Measurements from ENCODE around the gene LPIN3.

LPIN3 gene

DNA sequence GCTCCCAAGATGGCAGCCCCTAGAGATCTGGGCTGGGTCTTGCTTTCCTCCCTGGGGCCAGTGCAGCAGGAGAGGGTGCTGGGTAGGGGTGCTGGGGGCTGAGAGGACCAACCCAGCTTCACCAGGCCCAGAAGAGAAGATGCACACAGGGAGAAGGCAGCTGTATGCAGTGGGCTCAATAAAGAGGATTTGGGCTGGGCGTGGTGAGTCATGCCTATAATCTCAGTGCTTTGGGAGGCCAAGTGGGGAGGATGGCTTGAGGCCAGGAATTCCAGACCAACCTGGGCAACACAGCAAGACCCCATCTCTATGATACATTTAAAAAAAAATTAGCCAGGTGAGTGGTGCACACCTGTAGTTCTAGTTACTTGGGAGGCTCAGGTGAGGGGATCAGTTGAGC is 51.7 kb downstream of the LPIN3 start:
- DNase-seq (ENCODE audit: low read depth in 1 of 2, low spot score in 1 of 2) = no peak

DNA sequence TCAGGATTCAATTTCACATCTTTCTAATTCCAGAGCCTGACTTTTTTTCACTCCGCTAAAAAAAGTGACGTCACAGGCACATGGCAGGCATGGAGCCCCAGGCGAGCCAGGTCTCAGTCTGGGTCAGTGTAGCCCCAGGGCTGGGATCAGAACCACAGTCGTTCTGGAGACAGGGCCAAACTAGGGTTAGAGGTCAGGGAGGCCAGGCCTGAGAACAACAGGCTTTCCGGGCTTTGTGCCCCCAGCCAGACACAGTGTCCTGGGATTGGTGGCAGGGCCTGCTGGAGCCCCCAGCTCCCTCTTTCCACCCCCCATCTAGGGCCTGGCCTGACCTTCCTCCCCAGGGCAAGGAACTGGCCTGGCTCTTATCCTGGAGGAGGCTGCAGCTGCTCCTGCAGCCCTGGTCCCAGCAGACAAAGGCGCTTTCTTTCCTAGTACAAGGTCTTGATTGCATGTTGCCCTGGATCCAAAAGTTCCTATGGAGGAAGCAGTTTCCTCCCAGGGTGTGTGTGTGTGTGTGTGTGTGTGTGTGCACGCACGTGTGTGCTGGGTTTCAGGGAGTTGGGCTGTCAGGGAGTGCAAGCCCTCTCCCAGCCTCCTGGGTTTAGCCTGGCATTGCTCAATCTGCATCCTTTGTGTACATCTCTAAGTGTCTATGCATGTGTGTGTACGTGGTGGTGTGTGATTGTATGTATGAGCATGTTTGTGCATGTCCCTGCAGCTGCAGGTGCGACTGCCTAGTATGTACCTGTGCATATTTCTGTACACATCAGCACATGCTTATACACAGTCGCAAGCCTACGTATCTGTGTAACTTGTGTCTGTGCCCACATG is 52.5 kb downstream of the LPIN3 start:
- DNase-seq (ENCODE audit: low read depth in 1 of 2, low spot score in 1 of 2) = no peak

DNA sequence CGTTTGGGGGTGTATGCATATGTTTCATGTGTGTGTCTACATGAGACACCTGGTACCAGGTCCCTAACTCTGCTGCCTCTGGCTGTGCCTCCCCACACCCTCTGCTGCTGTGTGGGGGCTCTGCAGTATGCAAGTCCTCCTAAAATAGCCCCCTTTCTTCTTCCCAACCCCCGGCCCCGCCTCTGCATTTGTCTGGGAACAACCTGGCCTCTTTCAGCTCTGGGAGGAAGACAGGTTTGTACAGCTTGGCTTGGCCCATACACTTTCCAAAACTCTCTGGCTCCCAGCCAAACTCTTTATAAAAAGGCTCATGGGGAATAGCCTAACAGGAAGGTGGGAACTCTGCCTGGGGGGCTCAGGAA is 53.1 kb downstream of the LPIN3 start:
- no peak for DNase-seq (ENCODE audit: low read depth in 1 of 2, low spot score in 1 of 2)

DNA sequence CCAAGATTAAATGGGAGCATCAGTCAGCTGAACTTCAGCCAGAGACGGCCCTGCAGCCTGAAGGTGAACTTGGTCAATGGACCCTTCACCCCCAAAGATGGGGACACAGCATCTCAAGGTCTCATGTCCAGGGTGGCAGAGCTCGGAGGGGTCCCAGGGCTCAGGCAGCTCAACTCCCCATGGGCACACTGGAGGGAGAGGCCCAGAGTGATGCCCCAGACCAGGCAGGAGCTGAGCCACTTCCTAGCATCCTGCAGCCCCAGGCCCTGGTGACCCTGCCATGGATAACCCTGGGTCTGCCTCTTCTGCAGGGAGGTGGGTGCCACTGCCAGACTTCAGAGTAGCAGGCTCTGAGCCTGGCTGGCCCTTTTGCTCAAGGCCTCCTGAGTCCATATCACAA is 53.5 kb downstream of the LPIN3 start:
- DNase-seq (ENCODE audit: low read depth in 1 of 2, low spot score in 1 of 2) = no peak

DNA sequence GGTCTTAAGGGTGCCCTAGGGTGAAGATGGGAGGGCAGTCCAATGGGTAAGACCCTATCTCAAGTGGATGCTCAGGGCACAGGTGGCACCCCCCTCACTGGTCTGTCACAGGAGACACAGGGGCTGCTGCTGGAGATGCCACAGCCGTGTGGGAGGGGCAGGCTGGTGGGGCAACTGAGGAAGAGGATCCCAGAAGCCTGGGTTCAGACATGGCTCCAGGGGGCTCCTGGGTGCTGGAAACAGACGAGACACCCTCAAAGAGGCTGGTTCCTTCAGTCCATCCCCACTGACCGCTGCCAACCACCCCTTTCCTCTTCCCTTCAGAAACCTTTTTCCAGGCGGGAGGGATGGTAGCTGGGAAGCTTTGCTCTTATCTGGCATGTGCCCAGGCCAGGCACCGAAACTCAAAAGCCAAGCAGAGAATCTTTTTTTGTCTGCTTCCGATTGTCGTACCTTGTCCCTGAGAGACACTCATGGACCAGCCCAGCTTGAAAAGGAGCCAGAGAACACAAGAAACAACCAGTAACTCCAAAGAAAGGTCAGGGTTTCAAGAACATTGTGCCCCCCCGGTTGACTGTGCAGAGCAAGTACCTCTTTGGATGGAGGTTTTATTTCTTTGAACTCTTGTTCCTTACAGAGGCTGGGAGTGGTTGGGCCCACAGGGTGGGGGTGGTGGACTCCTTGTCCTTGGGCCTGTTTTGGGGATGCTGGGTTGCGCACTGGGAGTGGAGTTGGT is 54.5 kb downstream of the LPIN3 start:
- DNase-seq (ENCODE audit: low read depth in 1 of 2, low spot score in 1 of 2) = no peak

DNA sequence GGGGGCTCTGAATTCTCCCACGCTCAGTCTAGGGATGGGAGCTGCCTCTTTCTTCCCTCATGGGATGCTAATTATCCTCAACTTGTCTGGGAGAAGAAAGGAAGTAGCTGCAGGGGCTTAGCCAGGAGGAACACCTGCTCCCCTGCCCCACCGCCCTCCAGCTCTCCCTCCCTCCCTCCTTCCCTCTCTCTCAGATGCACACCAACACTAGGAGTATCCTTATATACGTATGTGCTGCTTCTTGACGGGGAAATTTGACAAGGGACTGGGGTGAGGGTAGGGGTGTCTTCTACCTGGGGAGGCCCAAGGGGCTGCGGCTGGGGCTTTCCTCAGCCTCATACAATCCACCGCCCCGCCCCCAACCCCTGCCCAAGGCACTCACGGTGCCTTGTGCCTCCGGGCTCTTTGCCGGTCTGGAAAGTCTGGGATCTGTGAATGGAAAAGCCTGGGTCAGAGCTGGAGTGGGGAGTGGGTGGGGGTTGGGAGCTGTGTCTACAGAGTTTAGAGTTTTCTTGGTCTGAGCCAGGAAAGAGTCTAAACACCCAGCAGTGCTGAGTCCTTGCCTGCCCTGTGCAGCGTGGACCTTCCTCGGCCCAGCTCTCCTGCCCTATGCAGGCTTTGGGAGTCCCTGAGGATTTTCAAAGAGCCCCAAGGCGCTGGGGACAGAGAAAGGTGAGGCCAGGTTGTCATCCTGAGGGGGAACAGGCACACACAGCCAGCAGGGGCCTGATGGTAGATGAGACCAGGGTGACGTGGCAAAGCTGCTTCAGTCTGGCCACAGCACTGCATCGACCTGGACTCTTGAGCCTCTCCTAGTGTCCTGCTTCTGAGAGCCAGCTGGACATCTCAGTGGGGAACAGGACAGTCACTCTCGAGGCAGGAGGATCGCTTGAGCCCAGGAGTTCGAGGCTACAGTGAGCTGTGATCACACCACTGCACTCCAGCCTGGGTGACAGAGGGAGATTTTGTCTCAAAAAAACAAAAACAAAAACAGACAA is 55.3 kb downstream of the LPIN3 start:
- no peak for DNase-seq (ENCODE audit: low read depth in 1 of 2, low spot score in 1 of 2)

DNA sequence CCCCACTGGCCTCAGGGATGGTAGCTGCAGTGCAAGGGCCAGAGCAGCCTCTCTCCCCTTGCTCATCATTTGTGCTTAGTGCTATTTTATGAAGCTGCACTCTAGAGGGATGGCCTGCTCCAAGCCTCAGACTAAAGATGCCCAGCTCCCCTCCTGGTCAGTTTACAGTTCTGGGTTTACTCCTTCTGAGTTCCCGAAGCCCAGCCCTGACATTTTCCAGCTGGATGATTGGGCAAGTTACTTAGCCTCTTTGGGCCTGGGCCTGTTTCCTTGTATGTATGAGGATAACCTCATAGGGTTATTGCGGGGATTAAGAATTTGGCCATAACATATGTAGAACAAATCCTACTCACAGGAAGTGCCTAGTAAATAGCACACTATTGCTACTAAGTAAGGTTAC is 57.8 kb downstream of the LPIN3 start:
- DNase-seq (ENCODE audit: low read depth in 1 of 2, low spot score in 1 of 2) = no peak

DNA sequence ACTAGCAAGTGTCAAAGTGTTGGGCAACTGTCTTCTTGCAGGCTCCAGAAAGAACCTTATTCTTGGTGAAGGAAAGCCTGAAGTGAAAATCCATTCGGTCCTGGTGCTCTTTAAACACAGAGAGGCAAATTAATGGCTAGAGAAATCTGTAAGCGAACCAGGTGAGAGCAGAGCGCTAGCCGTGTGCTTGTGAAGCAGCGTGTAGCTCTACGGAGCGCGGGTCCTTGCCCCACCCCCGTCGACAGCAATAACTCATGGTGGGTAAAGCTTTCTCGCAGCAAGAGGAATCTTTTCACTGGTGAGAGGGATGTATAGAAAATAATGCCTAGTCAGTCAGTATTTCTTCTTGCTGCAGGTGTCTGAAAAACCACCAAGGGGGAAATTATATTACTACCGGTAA is 63.0 kb downstream of the LPIN3 start:
- DNase-seq (ENCODE audit: low read depth in 1 of 2, low spot score in 1 of 2) = no peak

DNA sequence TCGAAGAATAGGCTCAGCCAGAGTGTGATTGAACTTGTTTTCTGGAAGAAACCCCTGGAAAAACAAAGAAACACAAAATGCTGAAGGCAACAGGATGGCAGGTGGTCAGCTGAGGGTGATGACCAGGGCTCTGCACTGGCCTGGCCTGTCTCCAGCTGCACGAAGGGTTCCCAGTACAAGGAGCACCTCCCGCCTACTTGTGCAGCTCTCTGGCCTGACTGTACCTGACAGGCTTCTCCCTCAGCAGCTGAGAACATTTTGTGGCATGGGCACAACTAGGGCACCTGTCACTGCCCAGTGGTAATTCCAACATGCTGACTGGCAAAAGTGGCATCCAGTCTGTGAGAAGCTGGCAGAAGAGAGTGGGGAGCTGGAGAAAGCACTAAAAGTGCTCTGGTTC is 64.8 kb downstream of the LPIN3 start:
- DNase-seq (ENCODE audit: low read depth in 1 of 2, low spot score in 1 of 2) = no peak

DNA sequence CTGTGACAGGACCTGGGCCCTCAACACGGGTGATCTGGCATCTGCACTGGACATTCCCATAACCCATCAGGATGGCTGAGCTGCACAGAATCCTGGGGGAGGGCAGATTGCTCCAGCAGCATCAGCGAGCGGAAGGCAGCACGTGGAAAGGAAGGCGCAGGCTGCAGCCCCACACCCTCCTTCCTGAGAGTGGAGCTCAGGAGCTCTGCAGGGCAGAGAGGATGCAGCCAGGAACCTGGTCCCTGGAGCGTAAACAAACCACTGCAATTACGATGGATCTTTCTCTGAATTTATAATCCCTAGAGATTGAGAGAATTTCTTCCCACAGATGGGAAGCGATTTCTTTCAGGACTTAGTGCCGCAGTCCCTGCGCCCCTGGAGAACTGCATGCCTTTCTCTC is 65.7 kb downstream of the LPIN3 start:
- DNase-seq (ENCODE audit: low read depth in 1 of 2, low spot score in 1 of 2) = no peak

DNA sequence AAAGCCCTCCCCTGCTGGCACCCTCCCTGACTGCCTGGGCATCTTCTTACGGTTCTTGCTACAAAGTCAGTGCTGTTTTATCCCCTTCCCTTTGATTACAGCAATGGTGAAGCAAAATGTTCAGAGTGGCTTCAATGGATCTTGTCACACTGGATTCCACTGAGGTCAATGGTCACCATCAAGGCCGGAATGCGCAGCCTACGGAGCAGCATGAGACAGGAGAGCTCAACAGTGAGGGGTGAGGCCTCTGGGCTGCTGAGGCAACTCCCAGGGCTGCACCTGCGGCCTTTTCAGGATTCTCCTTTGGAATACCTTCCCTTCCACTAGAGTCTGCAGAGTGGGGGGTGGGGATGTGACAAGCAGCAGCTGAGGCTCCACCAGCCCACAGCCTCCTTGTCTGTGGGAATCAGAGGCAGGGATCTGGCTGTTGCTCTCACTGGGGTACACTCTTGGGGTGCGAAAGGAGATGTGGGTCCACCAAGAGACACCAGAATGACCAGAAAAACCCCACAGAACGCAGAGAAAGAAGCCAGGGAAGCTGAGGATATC is 66.3 kb downstream of the LPIN3 start:
- no peak for DNase-seq (ENCODE audit: low read depth in 1 of 2, low spot score in 1 of 2)

DNA sequence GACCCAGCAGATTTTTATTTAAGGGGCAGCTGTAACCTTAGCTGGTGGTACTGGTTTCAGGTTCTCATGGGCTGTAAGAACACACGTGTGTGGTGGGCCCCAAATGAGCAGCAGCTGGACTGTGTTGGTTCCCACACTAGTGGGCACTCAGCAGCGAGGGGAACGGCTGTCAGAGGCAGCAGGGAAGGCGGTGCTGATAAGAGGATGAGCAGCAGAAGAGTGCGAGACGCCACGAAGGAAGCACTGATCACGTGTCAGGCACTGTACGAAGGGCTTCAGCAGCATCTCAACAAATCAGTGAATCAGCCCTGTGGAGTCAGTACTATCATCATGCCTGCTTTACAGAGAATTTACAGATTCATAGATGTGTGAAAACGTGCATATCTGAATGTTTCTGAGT is 67.0 kb downstream of the LPIN3 start:
- no peak for DNase-seq (ENCODE audit: low read depth in 1 of 2, low spot score in 1 of 2)

DNA sequence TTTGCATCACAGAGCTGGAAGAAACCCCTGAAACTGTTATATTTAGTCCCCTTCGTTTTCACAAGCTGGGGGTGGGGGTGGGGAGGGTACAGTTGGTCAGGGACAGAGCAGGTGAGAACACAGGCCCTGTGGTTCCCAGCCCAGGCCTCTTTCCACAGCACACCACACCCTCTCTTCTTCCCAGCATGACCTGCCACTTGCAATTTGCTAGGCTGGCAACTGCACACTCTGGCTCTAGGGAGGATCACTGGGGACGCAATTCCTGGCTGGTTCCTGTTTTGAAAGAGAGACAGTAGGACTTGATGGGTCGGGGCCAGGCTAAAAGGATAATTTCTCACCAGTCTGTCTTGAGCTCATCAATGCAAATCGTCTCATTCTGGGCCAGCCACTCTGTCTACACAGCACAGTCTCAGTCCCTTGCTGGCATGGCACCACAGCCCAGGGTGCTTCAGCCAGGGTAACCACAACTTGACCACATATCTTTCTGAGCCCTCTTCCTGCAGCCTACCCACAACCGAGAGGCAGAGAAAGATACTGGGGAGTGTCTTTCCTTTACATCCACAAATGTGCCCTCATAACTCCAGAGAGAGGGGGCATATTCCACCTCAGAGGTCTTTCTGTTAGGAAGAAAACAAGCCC is 67.7 kb downstream of the LPIN3 start:
- no peak for DNase-seq (ENCODE audit: low read depth in 1 of 2, low spot score in 1 of 2)

DNA sequence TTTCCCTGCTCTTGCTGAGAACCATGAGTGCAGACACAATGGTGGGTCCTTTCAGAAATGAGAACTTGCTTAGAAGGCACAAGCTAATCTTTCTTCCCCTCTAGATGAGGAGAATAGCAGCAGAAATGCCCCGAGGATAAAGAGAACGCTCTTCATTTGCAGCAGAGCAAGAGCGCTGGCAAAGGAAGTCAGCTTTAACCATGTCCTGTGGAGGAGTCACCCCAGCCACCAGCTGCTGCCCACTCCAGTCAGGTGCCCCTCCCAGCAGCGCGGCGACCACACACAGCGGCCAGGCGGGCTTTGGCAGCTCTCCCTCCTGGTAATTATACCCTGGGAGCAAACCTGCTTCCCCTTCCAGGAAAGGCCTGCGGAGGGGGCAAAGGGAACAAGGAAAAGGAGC is 68.4 kb downstream of the LPIN3 start:
- DNase-seq (ENCODE audit: low read depth in 1 of 2, low spot score in 1 of 2) = no peak
